Endothelial cell of umbilical vein (primary cell): ENCODE measurements around the gene ATP2A2. TPM values are rescaled to one million over a fixed set of nuclear protein-coding genes. Genes with fewer than 3 reads are reported as not detected.

Source experiments
- BruUV-seq: library from RNA; stranded (reverse); fragments of 400-500 nt; replicated peaks from 2 replicates; lab custom pipeline; 2021; lab: Mats Ljungman, UMichigan
- CTCF ChIA-PET: fragments of 300-600, 350-600 bp; sonication (Branson Sonifier 250); formaldehyde crosslinking; loops from one replicate; lab custom pipeline; 2021; ENCODE audit warnings: antibody characterized with exemption, inconsistent platforms; lab: Charles Lee
- POLR2A ChIA-PET: fragments of 300-600, 350-600 bp; sonication (Branson Sonifier 250); formaldehyde crosslinking; loops from one replicate; lab custom pipeline; 2021; ENCODE audit warnings: antibody characterized with exemption, inconsistent platforms; lab: Charles Lee
- DNase-seq: peaks from one replicate; pipeline ENCODE4 v3.0.0-alpha.2; 2011; ENCODE audit warnings: low read depth, low spot score
- FAIRE-seq: peaks from 2 replicates; lab custom pipeline; 2011; peaks lifted over from hg19 to GRCh38; lab: Jason Lieb, UNC
- H2AFZ ChIP-seq: 2 replicates; pipeline ENCODE4 v1.6.0; 2012; ENCODE audit warnings: low read depth, low read length, control low read depth, inconsistent platforms
- H3K27ac ChIP-seq: 2 replicates; pipeline ENCODE4 v1.5.1; 2011; ENCODE audit warnings: low read depth, mild to moderate bottlenecking, control low read depth, low read length, moderate library complexity; ENCODE audit not compliant: insufficient read depth
- H3K27me3 ChIP-seq, 2 experiments: 2 replicates each; pipeline versions ENCODE4 v1.6.0 to v1.6.1; 2011; ENCODE audit warnings: low read length in 2 of 2, mixed read lengths in 1 of 2; ENCODE audit not compliant: control insufficient read depth in 2 of 2, insufficient read depth in 2 of 2
- H3K36me3 ChIP-seq, 2 experiments: 2 replicates in 1 of 2; 3 replicates in 1 of 2; pipeline ENCODE4 v1.5.1; 2011; ENCODE audit warnings: low read length in 2 of 2, mild to moderate bottlenecking in 1 of 2, moderate library complexity in 1 of 2; ENCODE audit not compliant: control insufficient read depth in 2 of 2, insufficient read depth in 2 of 2; ENCODE audit errors: extremely low read depth in 1 of 2
- H3K4me1 ChIP-seq: 3 replicates; pipeline ENCODE4 v1.5.1; 2011; ENCODE audit warnings: mild to moderate bottlenecking, low read length; ENCODE audit not compliant: control insufficient read depth, insufficient read depth; ENCODE audit errors: extremely low read depth
- H3K4me2 ChIP-seq: 2 replicates; pipeline ENCODE4 v1.6.1; 2011; ENCODE audit warnings: low read length, control low read depth, mixed read lengths; ENCODE audit not compliant: insufficient read depth
- H3K4me3 ChIP-seq, 3 experiments: fragments of 200-600 bp in 1 of 3; sonication (generic), shearing (Covaris generic) in 1 of 3; replicated peaks in 1 of 3; 2 replicates each; pipeline ENCODE4 v1.5.1; 2011 to 2016; ENCODE audit warnings: control low read depth in 3 of 3, low read length in 3 of 3, mild to moderate bottlenecking in 2 of 3, inconsistent platforms in 1 of 3, low read depth in 1 of 3, moderate library complexity in 1 of 3; ENCODE audit not compliant: insufficient read depth in 1 of 3
- H3K79me2 ChIP-seq: 2 replicates; pipeline ENCODE4 v1.6.0; 2012; ENCODE audit warnings: low read length, inconsistent platforms; ENCODE audit not compliant: control insufficient read depth, insufficient read depth
- H3K9ac ChIP-seq: replicated peaks from 2 replicates; pipeline ENCODE3; 2011; ENCODE audit warnings: low read length, control low read depth; ENCODE audit not compliant: insufficient read depth; ENCODE audit errors: extremely low read depth
- H3K9me1 ChIP-seq: replicated peaks from 3 replicates; pipeline ENCODE4 v1.6.0; 2011; ENCODE audit warnings: mild to moderate bottlenecking, low read length; ENCODE audit not compliant: control insufficient read depth, insufficient read depth; ENCODE audit errors: extremely low read depth
- H3K9me3 ChIP-seq: replicated peaks from 2 replicates; pipeline ENCODE4 v1.5.1; 2012; ENCODE audit warnings: low read length, inconsistent platforms; ENCODE audit not compliant: control insufficient read depth, insufficient read depth
- H4K20me1 ChIP-seq: replicated peaks from 2 replicates; pipeline ENCODE3; 2011; ENCODE audit warnings: mild to moderate bottlenecking, low read length; ENCODE audit not compliant: control insufficient read depth, insufficient read depth; ENCODE audit errors: extremely low read depth
- CTCF ChIP-seq, 2 donors: IDR thresholded peaks; 1 replicate in 1 of 2; 2 replicates in 1 of 2; pipeline ENCODE4 v1.5.1; 2011; ENCODE audit warnings: low read length in 2 of 2, mild to moderate bottlenecking in 2 of 2, moderate library complexity in 2 of 2, control low read depth in 1 of 2, inconsistent platforms in 1 of 2, low read depth in 1 of 2; ENCODE audit not compliant: insufficient read depth in 1 of 2; ENCODE audit errors: extremely low read depth in 1 of 2
- EZH2 ChIP-seq: IDR thresholded peaks from 2 replicates; pipeline ENCODE4 v1.6.1; 2012; ENCODE audit warnings: borderline replicate concordance, low read depth, mild to moderate bottlenecking, moderate library complexity, low read length, inconsistent platforms; ENCODE audit not compliant: severe bottlenecking
- FOS ChIP-seq: IDR thresholded peaks from 2 replicates; pipeline ENCODE4 v1.6.1; 2011; ENCODE audit warnings: mild to moderate bottlenecking, low read length, moderate library complexity, borderline replicate concordance; ENCODE audit not compliant: insufficient read depth
- GATA2 ChIP-seq: IDR thresholded peaks from 2 replicates; pipeline ENCODE4 v1.7.0; 2011; ENCODE audit warnings: low read depth, mild to moderate bottlenecking, moderate library complexity, mixed read lengths, low read length; ENCODE audit not compliant: insufficient read length, insufficient read depth
- JUN ChIP-seq: IDR thresholded peaks from 2 replicates; pipeline ENCODE4 v1.6.1; 2011; ENCODE audit warnings: borderline replicate concordance, low read depth; ENCODE audit not compliant: insufficient read length, insufficient read depth
- MYC ChIP-seq: IDR thresholded peaks from one replicate; pipeline ENCODE4 v1.6.1; 2011; ENCODE audit warnings: mild to moderate bottlenecking, low read depth, low read length
- POLR2A ChIP-seq: IDR thresholded peaks from 2 replicates; pipeline ENCODE4 v1.6.1; 2012; ENCODE audit warnings: low read depth, mild to moderate bottlenecking, control low read depth, low read length
- POLR2AphosphoS5 ChIP-seq: IDR thresholded peaks from 2 replicates; pipeline ENCODE4 v1.6.1; 2012; ENCODE audit warnings: low read depth, mild to moderate bottlenecking, control low read depth, low read length, moderate library complexity; ENCODE audit not compliant: insufficient read depth
- dilution Hi-C: fragments of 300-500 bp; cut with MboI; formaldehyde crosslinking; loops from one replicate; pipeline ENCODE4 v1.15.0; 2019; ENCODE audit warnings: low sequenced_read_pairs; ENCODE audit not compliant: extremely low pct_ligation_motif_present
- intact Hi-C: fragments of 100-400 bp; cut with micrococcal nuclease; formaldehyde crosslinking; loops from one replicate; pipeline ENCODE4 v1.10.0; 2022
- polyA plus RNA-seq, 4 experiments: library from polyadenylated mRNA; depleted of rRNA in 3 of 4; stranded (reverse) in 3 of 4; unstranded in 1 of 4; fragments of >200 nt; gene quantifications; 2 replicates each; pipeline versions ENCODE4 v1.2.1 to v1.2.3, GENCODE V29; 2011 to 2012; ENCODE audit warnings: missing spikeins in 1 of 4
- total RNA-seq: library from RNA; stranded (reverse); gene quantifications from 2 replicates; pipeline ENCODE4 v1.2.3, GENCODE V29; 2021
- TF ChIP-seq, protein P1 (sequence below): IDR thresholded peaks from 2 replicates; pipeline ENCODE4 v1.6.1; 2011; ENCODE audit not compliant: insufficient read depth, insufficient read length

The ATP2A2 gene
- total and polyA plus RNA-seq, 2 donors (not counting 3 experiments of a cell fraction or from before 2014, with no cell fraction given): 102 to 239 TPM

- H3K4me2 ChIP-seq: no peak overlapping the region
- POLR2A ChIA-PET: no interaction called here
- no peak for TF ChIP-seq CTCF (IDR thresholded peaks at IDR 0.05; ENCODE audit: extremely low read depth in 1 of 2, insufficient read depth in 1 of 2, low read depth in 1 of 2, low read length in 2 of 2)
- TF ChIP-seq JUN: no peak
- no peak for TF ChIP-seq POLR2AphosphoS5
- TF ChIP-seq, protein P1, sequence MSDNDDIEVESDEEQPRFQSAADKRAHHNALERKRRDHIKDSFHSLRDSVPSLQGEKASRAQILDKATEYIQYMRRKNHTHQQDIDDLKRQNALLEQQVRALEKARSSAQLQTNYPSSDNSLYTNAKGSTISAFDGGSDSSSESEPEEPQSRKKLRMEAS: no peak
- no peak for TF ChIP-seq POLR2A
- TF ChIP-seq GATA2: no peak
- no peak for TF ChIP-seq FOS
- TF ChIP-seq EZH2: no peak
- TF ChIP-seq MYC: no peak
- intact Hi-C loops (no loop called here), dilution Hi-C loops (no loop called here)
- FAIRE-seq (no peak), DNase-seq (no peak)
- H3K79me2 ChIP-seq: peaks cover 89% of the 10 kb centered on the region
- no peak overlapping the region for H3K9ac ChIP-seq
- H3K4me1 ChIP-seq: peaks cover 29% of the 10 kb centered on the region
- peaks cover 0 to 2% of the 10 kb centered on the region in 2 experiments for H3K36me3 ChIP-seq
- no peaks in the 10 kb centered on the region for H3K9me1 ChIP-seq
- CTCF ChIA-PET: interaction anchor here (1.4 kb wide), 1 partner anchor 41 kb away, joined by 3 read pairs; no protein-coding TSS in a partner anchor
- no TSS peak for BruUV-seq
- H4K20me1 ChIP-seq: no peaks in the 10 kb centered on the region
- H2AFZ ChIP-seq: no peak overlapping the region
- H3K27ac ChIP-seq: no peak overlapping the region
- no peak overlapping the region for H3K4me3 ChIP-seq
- H3K27me3 ChIP-seq: no peaks in the 10 kb centered on the region
- no peaks in the 10 kb centered on the region for H3K9me3 ChIP-seq
Measured at GRCh38 chr12:110316861-110317260, 35.8 kb downstream of the ATP2A2 start.
